SKM-1 treated with dmso at 0.1 percent for 144 hours (cell line): ENCODE measurements around the gene RHOBTB1.
"Not testable (repeated sequence)": the region's sequence is repeated elsewhere in the genome, so short reads cannot be mapped to it uniquely, and the experiment has no call there.

Source experiments
- DNase-seq: peaks from one replicate; lab custom pipeline; 2025; ENCODE audit not compliant: unreplicated experiment; lab: John Stamatoyannopoulos, UW

Gene RHOBTB1

GRCh38 chr10:60944058-60944909, at the start of gene RHOBTB1:
TSS of gene RHOBTB1 (minus strand) at chr10:60944185. CDS start at chr10:60911542, 32,643 bp downstream.
- peak; percentile 17 for DNase-seq

- DNase-seq: no peak
Observed at GRCh38 chr10:60992636-60993035, 48.7 kb upstream of the RHOBTB1 start.

GRCh38 chr10:60990663-60991062, 46.7 kb upstream of the RHOBTB1 start:
- DNase-seq: no peak

- DNase-seq: no peak
Observed at GRCh38 chr10:60989400-60989876, 45.5 kb upstream of the RHOBTB1 start.

- no peak for DNase-seq
Observed at GRCh38 chr10:60986791-60987190, 42.8 kb upstream of the RHOBTB1 start.

GRCh38 chr10:60985951-60986350, 42.0 kb upstream of the RHOBTB1 start:
- DNase-seq: no peak

GRCh38 chr10:60980997-60981396, 37.0 kb upstream of the RHOBTB1 start:
- no peak for DNase-seq

- DNase-seq: no peak
Observed at GRCh38 chr10:60979667-60980104, 35.7 kb upstream of the RHOBTB1 start.

- no peak for DNase-seq
Observed at GRCh38 chr10:60978287-60979115, 34.5 kb upstream of the RHOBTB1 start.

GRCh38 chr10:60977161-60978122, 33.5 kb upstream of the RHOBTB1 start:
- DNase-seq: no peak

GRCh38 chr10:60976687-60977086, 32.7 kb upstream of the RHOBTB1 start:
- no peak for DNase-seq

- DNase-seq: no peak
Observed at GRCh38 chr10:60975716-60976115, 31.7 kb upstream of the RHOBTB1 start.

- no peak for DNase-seq
Observed at GRCh38 chr10:60974463-60975149, 30.6 kb upstream of the RHOBTB1 start.

GRCh38 chr10:60973086-60973485, 29.1 kb upstream of the RHOBTB1 start:
- no peak for DNase-seq

- DNase-seq: not testable (repeated sequence)
Observed at GRCh38 chr10:60972181-60972580, 28.2 kb upstream of the RHOBTB1 start.

GRCh38 chr10:60970526-60970925, 26.5 kb upstream of the RHOBTB1 start:
- no peak for DNase-seq

GRCh38 chr10:60968504-60968903, 24.5 kb upstream of the RHOBTB1 start:
- no peak for DNase-seq

GRCh38 chr10:60967854-60968484, 24.0 kb upstream of the RHOBTB1 start:
- DNase-seq: no peak

- no peak for DNase-seq
Observed at GRCh38 chr10:60967260-60967659, 23.3 kb upstream of the RHOBTB1 start.

GRCh38 chr10:60965696-60966095, 21.7 kb upstream of the RHOBTB1 start:
- DNase-seq: no peak
